Stimulated activated CD8-positive, alpha-beta memory T cell treated with anti-CD3 and anti-CD28 coated beads, Interleukin-7, amount 100 ng/mL, for 24 hours (primary cell): Measurements from ENCODE around the gene PON1.

Experiments
- DNase-seq: peaks from one replicate; pipeline ENCODE4 v3.0.0-alpha.2; 2020; ENCODE audit warnings: low read depth

Gene PON1

GRCh38 chr7:95317546-95317945 is 6.8 kb downstream of the PON1 start:
- no peak for DNase-seq

DNA sequence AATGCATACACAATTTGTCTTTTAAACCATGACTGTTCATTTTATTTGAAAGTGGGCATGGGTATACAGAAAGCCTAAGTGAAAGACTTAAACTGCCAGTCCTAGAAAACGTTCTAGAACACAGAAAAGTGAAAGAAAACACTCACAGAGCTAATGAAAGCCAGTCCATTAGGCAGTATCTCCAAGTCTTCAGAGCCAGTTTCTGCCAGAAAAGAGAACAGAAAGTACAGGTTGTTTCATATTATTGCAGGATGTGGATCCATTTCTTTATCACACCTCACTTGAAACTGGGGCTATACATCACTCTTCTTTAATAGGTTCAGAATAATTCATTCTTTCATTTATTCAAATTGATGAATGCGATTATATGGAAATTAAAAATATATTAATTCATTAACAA is 7.7 kb downstream of the PON1 start:
- no peak for DNase-seq

DNA sequence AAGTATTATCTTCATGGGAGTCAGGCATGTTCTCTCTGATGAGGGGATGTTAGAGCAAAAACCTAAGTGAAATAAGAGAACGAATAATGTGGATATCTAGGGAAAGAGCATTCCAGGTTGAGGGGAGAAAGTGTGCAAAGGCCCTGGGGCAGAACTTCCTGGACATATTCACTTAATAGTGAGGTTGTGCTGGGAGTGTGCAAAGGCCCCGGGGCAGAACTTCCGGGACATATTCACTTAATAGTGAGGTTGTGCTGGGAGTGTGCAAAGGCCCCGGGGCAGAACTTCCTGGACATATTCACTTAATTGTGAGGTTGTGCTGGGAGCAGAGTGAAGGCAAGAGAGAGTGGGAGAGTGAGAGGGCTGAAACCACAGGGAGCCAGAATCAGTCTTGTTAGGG is 11.8 kb downstream of the PON1 start:
- DNase-seq, result no peak

GRCh38 chr7:95311389-95311788 is 12.9 kb downstream of the PON1 start:
- no peak for DNase-seq

GRCh38 chr7:95309951-95310350 is 14.4 kb downstream of the PON1 start:
- no peak for DNase-seq

DNA sequence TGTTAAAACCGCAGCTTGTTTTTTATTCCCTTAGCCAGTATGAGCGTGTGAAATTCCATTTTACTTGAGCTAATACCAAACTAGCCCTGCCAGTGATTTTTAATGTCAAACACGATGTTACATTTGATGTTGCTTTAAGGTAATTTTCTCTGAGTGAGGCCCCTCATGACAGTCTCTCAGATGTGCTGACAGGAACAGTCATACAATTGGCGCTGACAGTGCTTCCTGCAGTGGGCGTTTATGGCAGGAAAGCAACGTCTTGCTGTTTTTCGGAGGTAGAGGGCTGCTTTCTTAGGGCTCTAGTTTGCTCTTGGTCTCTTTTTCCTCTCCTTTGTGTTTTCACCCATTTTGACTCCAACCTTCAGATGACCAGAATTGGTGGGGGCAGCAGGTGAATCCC is 19.3 kb downstream of the PON1 start:
- no peak for DNase-seq

- DNase-seq, result no peak
These were observed 21.1 kb downstream of the PON1 start for GRCh38 chr7:95303013-95303905.

DNA sequence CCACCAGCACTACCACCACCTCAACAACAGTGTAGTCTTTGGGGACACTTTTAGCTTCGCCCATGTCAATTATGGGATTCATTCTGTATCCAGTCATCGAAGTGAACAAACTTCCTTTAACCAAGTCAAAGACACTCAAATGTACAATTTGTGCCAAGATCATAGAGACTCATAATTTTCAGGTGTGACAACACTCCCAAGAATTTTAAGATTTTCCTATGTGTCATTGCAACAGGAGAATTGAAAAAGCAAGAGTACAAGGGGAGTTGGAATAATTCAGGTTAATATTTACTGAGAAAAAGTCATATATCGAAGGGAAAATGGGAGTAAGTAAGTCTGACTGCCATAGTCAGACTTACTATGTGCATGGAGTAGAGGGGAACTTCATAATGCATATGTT is 26.2 kb downstream of the PON1 start:
- DNase-seq, result no peak

DNA sequence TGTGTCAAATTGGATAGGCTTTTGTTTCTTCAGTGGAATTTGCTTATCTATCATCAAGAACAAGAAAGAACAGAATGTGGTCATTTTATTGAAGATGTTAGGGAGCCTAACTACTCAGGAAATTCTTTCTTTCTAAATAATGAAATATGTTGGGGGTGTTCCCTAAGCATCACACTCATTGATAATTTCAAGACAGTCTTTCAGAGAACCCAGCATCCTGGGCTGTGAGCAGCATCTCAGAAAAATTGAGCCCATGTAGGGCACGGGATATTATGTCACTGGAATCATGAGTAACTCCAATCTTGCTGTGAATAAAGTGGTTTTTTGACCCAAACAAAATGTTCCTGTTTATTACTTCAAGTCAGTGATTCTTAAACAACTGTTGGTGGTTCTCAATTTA is 27.3 kb downstream of the PON1 start:
- DNase-seq, result no peak

DNA sequence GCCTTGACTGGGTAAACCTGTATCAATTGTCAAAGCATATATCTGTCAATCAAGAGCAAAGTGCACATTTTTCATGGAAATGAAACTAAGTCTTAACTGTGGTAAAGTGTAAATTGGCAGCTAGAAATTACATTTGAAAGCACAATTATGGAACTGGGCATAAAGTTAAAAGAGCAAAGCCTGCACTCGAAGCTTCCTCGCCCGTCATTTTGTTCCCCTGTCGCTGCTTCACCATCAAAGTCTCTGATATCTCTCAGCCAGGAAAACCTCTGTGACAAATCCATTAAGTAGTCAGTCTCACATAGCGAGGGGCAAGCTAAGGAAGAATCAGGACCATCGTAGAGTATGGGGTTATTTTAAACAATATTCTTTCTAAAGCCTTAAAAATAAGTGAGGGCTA is 27.9 kb downstream of the PON1 start:
- no peak for DNase-seq

DNA sequence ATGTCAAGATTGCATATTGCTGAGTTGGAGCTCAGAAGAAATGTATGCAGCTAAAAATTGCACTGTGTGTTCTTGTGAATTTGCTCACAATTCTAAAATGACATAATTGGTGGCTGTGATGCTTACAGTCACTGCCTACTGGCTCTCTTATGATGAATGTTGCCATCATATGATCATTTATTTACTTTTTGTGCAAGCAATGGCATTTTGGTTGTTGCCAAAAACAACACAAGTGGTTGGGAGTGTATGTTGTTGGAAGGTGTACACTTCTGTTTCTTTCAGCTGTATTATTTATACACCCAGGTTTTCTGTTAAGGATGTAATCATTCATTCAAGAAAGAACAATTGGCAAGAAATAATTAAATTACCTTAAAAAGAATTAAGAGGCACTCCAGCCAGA is 28.9 kb downstream of the PON1 start:
- DNase-seq, result no peak

DNA sequence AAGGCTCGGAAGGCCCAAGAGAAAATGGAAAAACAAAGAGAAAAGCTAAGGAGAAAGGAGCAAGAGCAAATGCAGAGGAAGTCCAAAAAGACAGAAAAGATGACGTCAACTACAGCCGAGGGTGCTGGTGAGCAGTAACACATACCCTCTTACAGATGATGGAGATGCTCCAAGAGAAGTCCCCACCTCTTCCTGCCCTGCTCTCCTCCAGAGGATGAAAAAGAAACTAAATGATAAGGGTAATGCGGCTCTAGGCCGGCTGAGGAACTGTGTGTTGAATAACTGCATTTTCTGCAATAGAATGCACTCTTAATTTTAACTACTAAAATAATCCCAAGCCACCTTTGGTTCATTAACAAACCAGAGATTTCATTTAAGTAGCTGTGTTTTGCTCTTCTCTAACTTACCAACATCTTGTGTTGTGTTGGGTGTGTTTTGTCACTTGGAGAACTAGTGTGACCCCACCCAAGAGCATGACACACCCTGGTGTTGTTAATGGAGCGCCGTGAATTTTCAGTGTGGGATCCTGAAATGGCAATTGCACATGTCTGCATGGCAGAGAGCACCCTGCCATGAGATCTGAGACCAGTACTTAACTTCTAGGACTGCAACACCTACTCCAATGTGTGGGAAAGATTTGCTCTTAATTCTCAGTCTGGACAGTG is 34.0 kb downstream of the PON1 start:
- no peak for DNase-seq

- no peak for DNase-seq
These were observed 38.2 kb downstream of the PON1 start for GRCh38 chr7:95286096-95286495.

GRCh38 chr7:95279417-95279816 is 44.9 kb downstream of the PON1 start:
- no peak for DNase-seq

DNA sequence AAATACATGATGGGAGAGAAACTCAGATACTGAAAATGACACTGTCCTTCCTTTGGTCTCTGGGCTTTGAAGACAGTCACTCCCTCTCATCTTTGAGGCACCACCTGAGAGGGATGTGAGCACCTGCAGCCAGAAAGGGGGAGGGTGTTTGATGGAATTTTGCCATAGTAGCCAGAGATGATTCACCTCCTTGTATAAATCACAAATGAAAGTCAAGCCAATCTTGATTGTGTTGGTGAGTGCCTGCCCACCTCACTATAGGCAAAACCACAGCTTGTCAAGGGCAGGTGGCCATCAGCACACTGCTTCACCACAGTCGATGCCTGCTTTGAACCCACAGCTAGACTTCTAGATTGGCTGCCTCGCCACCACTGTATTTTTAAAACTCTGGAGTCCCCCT is 48.2 kb downstream of the PON1 start:
- no peak for DNase-seq

- no peak for DNase-seq
These were observed 54.7 kb downstream of the PON1 start for GRCh38 chr7:95269640-95270039.

DNA sequence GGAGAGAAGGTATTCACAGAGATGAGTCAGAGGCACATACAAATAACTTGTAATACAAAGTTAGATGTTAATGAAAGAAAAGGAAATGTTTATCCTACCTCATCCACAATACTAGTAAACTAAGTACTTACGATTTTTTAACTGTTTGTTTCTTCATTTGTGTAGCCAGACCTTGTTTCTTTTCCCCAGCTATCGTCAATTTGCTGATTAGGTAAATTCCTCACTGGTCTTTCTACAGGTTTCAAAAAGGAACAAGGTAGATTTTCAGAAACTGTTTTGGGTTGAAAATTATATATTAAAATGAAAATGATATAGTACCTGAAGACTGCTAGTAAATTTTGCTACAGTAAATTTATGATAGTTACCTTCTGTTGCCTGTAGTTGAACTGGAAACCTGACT is 56.6 kb downstream of the PON1 start:
- no peak for DNase-seq

DNA sequence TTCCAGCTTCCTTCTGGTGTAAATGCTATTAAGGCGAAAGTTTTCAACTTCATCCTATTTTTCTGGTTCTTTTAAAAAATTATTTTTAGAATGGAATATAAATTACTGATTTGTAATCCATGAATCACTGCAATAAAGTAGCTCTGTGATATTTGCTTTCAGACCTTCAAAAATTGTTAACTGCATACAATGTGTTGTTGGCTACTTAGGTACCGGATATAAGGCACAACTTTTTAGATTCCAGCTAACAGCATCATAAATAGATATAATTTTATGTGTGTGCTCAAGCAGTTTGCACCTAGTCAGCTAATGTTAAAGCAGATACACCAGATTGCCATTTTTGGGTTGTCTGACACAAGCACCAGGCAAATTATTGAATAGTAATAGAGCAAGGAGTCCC is 58.7 kb downstream of the PON1 start:
- DNase-seq, result no peak

DNA sequence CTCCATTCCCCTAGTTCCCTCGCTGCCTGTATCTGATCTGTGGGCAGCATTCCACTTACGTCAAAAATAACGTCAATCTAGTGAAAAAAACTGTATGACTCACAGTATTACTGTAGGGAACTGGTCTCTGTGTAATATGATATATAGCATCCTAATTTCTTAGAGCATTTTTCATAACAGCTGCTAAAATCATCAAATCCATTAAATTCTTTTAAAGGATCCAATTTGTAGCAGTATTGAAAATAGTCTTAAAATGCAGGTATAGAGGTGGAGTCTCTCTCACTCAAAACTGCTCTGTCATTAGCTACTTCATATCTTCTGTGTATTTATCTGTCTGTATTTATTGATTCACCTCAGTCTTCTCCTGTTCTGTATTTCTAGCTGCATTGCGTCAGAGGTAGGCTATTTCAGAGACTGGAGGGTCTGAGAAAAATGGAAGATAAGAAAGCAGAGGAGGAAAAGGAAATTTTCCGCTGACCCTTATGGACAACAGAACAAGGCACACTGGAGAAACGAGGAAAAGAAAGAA is 59.9 kb downstream of the PON1 start:
- no peak for DNase-seq

DNA sequence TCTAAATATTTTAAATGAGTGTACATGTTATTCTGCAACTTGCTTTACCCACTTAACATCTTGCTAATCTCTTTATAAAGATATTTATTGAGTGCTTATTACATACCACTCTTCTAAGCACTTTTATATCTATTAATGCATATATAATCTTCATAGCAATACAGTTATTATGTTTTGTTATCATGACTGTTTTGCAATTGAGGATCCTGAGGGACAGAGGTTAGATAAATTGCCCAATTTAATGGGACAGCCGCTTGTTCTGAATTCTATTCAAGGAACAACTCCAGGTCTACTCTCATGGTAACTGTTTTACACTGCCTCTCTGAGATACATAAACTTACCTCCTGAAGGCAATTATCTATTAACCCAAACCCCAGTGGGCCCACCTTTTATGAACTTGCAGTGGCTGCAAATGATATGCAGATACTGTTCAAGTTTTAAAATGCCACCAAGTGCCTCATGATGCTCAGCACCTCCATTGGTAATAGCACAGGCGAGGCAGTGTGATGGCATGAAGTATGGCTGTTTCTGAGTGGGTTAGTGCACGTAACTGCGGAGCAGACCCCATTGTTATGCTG is 60.5 kb downstream of the PON1 start:
- no peak for DNase-seq

DNA sequence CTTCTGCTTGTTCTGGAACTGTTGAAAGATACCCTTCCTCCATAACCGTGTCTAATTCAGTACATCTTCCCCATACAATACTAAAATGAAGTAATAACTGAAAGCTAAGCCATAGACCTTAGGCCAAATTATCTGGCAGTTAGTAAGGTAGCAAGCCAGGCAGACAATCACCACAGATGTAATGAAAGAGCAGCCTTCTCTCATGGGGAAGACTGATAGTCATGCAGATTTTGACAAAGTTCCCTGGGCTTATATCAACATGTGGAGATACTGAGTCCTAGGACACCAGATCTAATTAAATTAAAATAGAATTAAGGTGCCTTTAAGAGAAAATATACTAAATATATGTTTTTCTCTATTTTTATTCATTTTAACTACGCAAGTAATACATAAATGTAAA is 61.5 kb downstream of the PON1 start:
- DNase-seq, result no peak

GRCh38 chr7:95261895-95262415 is 62.4 kb downstream of the PON1 start:
- DNase-seq, result no peak

GRCh38 chr7:95255691-95256090 is 68.6 kb downstream of the PON1 start:
- DNase-seq, result no peak
